NCI-H1092 treated with DMSO at 0.1 percent for 48 hours (cell line): ENCODE data around the gene ACSL6.

Experiments used
- DNase-seq: peaks from one replicate; lab custom pipeline; 2025; lab: John Stamatoyannopoulos, UW

Gene ACSL6

GRCh38 chr5:132017316-132017715 lies 5.9 kb upstream of the ACSL6 start:
- no peak for DNase-seq

- no peak for DNase-seq
These were observed 5.3 kb upstream of the ACSL6 start for GRCh38 chr5:132016721-132017250.

DNA sequence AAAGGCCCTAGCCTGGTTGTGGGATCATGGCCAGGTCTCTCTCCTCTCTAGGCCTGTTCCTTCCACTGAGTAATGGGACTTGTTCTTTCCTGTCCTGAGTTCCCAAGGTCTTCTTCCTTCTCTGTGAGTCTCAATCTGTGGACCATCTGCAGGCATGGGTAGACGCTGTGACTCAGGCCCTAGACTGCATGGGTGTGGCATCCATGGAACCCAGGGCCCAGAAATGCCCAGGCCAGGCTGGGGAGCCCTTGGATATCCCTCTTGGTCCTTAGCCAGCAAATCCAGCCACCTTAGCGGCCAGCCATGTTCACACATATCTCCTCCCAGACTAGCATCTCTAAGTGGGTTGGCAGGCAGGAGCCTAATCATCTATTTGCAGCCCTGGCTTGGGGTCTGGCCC lies 2.3 kb upstream of the ACSL6 start:
- no peak for DNase-seq

DNA sequence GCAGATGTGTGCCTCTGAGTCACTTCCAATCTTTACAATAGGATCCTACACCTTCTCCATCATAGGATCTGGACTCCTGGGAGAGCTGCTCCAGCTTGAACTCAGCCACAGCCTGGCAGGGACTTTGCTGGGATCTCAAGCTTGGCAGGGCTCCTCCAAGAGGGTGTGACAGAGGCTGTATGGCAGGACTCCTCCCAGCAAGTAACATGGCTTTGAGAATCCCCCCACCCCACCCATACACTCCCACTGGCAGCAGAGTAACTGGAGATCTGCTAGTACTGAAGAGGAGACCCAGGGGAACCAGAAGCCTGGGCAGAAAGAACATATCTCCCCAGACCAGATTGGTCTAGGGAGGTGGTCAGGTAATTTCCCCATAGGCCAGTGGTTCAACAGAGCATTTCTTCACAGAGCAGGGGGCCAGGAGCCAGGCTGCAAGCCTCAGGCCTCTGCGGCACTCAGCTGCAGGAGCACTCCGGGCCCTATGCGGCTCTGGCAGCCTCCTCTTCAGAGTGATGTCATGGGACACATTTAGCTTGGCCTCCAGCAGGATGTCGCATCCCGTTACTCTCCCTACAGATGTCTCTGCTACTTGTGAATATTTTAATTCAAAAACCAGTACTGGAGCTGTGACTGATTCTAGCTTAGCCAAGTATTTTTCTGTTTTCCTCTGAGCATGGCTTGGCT lies 1.7 kb upstream of the ACSL6 start:
- DNase-seq, result no peak

DNA sequence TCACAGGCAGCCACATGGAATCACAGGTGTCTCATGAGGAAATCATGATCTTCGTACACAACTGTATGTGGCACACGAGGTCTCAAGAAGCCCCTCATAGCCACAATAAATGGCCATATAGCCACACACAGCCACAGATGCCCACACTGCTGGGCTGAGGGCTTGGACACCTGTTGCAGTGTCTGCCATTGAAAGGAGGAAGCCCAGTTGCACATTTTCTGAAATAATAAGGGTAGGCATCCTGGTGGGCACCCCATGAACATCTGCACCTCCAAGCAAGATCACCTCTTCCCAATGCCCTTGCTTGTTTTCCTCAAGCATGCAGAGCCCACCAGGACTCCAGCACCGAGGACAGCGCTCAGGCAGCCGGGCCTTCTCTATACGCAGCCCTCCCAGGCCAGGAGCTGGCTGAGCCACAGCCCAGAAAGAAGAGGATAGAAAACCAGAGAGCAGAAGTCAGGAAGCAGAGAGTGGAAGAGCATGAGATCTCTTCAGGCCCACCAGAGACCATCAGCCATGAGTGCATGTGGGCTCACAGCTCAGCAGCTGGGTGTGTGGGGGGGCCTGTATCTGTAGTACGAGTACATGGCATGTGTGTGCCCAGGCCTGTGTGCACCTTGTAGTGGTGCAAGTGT lies 1.0 kb upstream of the ACSL6 start:
- DNase-seq, result no peak

GRCh38 chr5:132010989-132011621 lies 353 bp downstream of the ACSL6 start:
- DNase-seq, result no peak

DNA sequence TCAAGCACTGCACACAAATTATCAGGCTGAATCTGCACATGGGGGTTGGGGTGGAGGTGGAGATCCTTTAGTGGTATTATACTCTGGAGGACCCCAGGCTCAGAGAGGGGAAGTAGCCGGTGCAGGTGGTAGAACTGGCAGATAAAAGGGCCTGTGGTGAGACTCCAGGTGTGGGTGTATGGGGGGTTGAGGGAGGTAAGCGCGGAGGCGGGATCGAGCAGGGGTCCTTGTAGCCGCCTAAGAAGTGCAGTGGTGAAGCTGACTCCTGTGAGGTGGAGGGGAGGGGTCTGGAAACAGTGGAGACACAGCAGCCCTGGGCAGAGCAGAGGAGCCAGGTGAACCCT lies 841 bp downstream of the ACSL6 start:
- DNase-seq, result no peak

- no peak for DNase-seq
These were observed 1.6 kb downstream of the ACSL6 start for GRCh38 chr5:132009706-132010405.

GRCh38 chr5:132008961-132009680 lies 2.3 kb downstream of the ACSL6 start:
- no peak for DNase-seq

- no peak for DNase-seq
These were observed 3.3 kb downstream of the ACSL6 start for GRCh38 chr5:132008163-132008473.

DNA sequence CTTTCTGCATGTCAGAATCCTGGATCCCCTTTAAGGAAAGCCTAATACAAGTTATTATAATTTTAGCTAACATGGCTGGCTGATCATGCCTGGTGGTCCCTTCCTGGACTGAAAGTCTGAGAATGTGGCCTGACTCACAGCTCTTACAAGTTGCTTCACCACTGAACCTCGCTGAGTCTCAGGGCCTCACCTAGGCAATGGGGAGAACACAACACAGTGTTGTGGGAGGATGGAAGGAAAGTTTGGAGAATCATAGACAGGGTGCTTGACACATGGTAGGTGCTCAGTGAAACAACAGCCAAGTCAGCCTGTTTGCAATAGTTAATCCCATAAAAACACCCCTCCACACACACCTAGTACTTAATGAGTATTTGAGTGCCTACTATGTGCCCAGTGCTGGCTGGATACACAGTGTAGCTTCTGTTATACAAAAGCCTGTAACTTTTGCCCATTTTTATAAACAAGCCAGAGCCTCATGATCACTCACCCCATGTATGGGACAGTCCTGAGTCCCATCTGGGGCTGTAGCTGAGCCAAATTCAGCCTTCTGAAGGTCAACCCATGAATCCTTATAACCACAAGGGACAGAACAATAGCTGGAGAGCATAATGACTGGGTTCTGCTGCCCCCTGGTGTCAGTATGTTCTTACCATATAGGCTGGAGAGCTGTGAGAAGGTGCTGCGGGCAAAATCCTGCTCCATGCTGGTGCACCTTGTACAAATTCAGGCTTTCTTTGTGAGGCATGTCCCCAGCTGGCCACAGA lies 3.9 kb downstream of the ACSL6 start:
- peak; percentile 43 for DNase-seq

DNA sequence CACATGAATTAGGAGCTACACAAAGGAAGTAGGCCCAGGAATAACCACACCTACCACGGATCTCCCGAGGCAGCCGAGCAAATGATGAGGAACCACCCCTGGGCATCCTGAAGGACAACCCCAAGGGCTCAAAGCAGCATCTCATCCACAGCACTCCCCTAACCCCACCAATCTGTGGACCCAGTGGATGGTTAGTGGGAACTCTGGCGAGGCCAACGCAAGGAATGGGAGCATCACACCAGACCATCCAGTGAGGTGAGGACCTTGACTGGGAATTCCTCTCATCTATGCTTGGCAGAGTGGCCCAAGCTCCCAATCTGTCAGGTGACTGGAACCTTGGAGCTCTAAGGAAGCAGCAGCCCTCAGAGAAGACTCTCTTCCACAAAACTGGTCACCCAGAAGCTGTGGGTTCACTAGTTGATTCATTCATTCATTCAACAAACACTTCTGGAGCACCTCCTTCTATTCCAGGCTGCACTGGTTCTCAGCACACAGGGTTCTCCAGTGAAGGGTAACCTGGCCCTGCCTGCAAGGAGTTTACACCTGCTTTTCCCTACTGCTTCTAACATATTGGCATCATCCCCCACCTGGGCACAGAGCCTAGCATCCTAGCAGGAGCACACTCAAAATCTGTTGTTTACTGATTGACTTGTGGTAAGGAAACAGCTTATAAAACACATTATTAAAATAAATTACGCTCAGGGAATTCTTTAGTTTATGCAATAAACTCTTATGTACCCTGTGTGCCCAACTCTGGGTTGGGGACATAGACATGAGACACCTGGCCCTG lies 4.9 kb downstream of the ACSL6 start:
- no peak for DNase-seq

- no peak for DNase-seq
These were observed 5.9 kb downstream of the ACSL6 start for GRCh38 chr5:132005591-132005990.

DNA sequence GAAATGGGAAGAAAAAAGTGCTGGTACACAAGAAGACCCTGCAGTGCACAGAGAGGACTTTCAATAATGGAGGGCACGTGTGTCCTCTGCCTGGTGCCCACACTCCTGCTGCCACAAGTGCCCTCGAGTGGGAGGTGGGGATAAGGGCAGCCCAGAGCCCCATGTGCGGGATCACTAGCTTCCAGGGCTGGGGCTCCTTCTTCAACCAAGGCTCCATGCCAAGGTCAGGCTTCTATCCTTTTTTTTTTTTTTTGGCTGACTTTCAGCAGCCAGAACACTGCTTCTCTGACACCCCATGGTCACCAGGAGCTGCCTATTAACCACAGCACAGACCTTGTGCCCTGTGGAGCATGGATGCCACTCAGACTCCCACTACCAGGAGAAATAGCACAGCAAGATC lies 7.5 kb downstream of the ACSL6 start:
- DNase-seq, result no peak

DNA sequence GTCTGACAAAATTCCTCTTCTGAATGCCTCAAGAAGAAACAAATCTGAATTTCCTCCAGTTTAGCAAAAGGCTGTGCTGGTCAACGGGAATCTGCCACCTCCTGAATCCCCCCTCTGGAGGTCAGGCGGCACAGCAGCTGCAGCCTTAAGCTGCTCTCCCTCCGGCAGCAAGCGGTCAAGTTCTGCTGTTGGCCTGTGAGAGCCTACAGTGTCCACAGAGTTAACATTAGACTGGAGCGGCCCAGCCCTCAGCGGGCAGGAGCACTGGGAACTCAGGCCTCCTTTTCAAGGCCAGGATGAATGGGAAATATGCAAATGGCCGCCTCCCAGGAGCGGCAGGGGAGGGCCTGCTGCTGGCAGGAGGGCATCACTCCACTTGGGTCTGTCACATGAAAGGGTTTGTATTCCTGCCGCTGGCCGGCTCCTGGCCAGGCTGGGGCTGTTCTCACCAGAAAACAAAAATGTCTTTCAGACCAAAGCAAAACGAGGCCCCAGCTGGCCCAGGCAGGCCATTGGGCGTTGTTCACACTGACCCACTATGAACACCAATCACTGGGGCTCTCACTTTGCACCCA lies 8.2 kb downstream of the ACSL6 start:
- DNase-seq, result no peak

- no peak for DNase-seq
These were observed 8.7 kb downstream of the ACSL6 start for GRCh38 chr5:132002757-132003156.

- no peak for DNase-seq
These were observed 9.6 kb downstream of the ACSL6 start for GRCh38 chr5:132001647-132002561.

- no peak for DNase-seq
These were observed 10.6 kb downstream of the ACSL6 start for GRCh38 chr5:132000677-132001453.

- DNase-seq, result no peak
These were observed 11.3 kb downstream of the ACSL6 start for GRCh38 chr5:132000241-132000490.
